HK-2 (cell line): Measurements from ENCODE around the gene EXOSC1.
"Not testable (repeated sequence)": the region's sequence is repeated elsewhere in the genome, so short reads cannot be mapped to it uniquely, and the experiment has no call there.

Experiments used
- DNase-seq: peaks from one replicate; pipeline ENCODE4 v3.0.0-alpha.2; 2018; ENCODE audit not compliant: unreplicated experiment

EXOSC1 gene

GRCh38 chr10:97459111-97459510 lies 13.3 kb upstream of the EXOSC1 start:
- no peak for DNase-seq

DNA sequence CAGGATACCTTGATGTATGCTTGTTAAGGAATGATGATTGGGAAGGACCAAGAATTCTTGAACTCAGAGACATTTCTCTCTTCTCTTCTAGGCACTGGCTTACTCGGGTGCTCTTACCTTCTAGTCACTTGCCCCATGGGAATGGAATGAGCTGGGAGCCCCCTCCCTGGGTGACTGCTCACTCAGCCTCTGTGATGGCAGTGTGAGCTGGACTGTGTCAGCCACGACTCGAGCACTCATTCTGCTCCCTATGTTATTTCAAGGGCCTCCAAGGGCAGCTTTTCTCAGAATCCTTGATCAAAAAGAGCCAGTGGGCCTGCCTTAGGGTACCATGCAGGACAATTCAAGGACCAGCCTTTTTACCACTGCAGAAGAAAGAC lies 10.9 kb upstream of the EXOSC1 start:
- DNase-seq, result no peak

DNA sequence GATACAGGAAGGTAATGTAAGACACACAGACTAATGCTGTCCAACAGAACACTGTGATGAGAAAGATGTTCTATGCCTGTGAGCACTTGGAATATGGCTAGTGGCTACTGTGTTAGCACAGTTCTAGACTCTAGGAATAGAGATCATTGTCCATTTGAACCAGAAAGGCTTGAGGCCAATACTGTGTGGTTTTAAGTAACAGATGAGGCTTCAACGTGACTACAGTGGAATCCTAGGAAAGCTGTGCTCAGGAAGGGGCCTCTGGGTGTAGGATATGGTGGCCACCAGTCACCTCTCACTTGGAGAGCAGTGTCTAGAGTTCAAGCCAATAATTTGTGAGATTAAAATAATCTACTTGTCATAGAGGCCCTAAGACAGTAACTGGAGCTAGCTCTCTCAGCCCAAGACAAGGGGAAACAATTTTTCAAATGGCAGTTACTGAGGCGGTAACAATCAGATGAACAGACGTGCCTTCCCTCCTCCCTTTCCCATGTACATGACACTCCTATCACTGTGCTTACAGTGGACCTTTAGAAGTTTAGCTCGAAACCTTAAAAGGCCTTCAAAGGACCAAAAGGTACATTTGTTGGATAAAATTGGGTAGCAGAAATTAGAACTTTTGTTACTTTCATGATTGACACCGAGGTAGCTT lies 10.4 kb upstream of the EXOSC1 start:
- DNase-seq, result no peak

- no peak for DNase-seq
Observed at GRCh38 chr10:97454330-97455036, 8.7 kb upstream of the EXOSC1 start.

DNA sequence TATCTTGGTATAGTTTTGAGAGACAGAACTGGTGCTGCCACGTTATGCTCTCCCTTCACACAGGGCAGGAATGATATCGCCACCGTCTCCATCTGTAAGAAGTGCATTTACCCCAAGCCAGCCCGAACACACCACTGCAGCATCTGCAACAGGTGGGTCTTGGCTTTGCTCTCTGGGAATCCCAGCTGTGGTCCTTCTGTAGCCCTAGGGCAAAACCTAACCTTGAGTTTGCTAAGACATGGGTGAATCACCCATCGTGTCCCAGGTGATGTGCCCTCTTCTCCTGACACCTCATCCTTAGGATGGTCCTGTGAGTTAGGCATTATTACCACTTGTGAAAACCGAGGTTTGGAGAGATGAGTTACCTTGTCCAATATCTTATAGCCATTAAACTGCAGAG lies 6.5 kb upstream of the EXOSC1 start:
- no peak for DNase-seq

DNA sequence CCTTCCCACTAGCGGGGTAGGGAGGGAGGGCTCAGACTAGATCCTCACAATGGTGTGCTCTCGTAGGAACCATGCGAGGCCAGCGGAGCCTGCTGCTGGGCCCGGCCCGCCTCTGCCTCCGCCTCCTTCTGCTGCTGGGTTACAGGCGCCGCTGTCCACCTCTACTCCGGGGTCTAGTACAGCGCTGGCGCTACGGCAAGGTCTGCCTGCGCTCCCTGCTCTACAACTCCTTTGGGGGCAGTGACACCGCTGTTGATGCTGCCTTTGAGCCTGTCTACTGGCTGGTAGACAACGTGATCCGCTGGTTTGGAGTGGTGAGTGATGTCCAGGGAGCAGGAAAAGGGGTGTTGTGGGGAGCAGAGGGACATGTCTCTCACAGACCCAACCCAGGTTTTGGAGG lies 5.8 kb upstream of the EXOSC1 start:
- DNase-seq, result no peak

GRCh38 chr10:97450828-97451227 lies 5.0 kb upstream of the EXOSC1 start:
- no peak for DNase-seq

GRCh38 chr10:97445357-97445721 lies 467 bp downstream of the EXOSC1 start:
- DNase-seq, result no peak

DNA sequence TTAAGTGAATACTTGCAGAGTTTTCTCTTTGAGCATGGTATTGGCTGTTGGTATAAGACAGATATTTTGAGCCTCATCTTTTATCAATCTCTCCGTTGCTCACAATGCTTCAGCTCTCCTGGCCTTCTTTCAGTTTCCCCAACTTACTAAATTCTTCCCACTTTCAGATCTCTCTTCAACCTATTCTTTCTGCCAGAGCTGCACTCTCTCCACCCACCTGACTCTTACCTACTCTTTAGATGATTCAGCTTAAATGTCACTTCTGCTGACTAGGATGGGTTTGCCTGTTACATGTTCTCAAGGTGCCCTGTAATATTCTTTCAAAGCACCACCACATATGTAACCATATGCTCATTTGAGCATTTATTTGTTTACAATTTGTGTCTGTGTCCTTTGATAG lies 1.6 kb downstream of the EXOSC1 start:
- DNase-seq, result no peak

DNA sequence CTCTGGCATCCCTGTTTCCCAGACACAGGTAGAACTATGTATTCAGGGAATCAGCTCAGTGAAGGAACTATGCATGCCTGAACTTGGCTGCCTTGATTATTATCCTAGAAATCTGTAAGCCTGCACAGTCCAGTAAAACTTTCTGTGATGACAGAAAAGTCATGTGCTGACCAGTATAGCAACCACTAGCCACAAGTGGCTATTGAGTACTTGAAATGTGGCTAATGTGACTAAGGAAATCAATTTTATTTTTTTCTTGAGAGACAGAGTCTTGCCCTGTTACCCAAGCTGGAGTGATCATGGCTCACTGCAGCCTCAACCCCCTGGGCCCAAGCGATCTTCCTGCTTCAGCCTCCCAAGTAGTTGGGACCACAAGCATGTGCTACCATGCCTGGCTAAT lies 3.5 kb downstream of the EXOSC1 start:
- peak; percentile 67 for DNase-seq

GRCh38 chr10:97435211-97435610 lies 10.6 kb downstream of the EXOSC1 start:
- DNase-seq, result no peak

- DNase-seq, result no peak
Observed at GRCh38 chr10:97434557-97434956, 11.2 kb downstream of the EXOSC1 start.

DNA sequence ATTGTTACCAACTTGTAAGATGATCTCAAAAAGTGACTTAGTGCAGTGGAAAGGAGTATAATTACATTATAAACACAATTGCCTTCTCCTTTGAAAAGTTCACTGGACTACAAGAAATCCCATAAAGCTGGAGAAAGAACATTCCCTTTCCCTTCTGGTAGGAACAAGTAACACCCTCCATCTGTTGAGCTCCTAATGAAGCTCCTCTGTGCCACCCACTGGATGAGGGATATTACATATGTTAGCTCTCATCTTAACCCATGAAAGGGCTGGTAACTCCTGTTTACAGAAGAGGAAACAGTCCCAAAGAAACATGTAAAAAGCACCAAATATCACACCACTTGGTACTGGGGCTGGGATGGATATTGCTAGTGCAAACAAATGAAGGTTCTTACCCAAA lies 11.8 kb downstream of the EXOSC1 start:
- no peak for DNase-seq

DNA sequence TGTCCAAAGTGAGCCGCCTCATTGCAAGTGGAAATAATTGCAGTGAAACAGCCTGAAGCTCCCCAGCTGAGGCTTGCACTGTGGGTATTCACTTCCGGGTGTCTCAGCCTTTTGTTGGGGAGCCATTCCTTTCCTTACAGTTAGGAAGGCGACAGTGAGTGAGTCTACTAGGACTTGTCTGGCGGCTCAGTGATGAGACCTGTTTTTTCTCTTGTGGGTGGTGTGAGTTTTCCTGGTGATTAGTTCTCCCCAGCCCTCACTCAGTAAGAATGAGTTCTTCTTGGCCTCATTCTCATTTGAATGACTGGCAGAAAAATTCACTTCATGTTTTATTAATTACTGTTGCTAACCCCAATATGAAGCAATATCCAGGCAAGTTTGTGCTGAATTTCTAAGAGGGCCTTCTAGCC lies 17.2 kb downstream of the EXOSC1 start:
- DNase-seq, result no peak

GRCh38 chr10:97427571-97428179 lies 18.1 kb downstream of the EXOSC1 start:
- DNase-seq, result peak; percentile 65

- no peak for DNase-seq
Observed at GRCh38 chr10:97426776-97427570, 18.8 kb downstream of the EXOSC1 start.

GRCh38 chr10:97425964-97426775 lies 19.6 kb downstream of the EXOSC1 start, which contains the start of gene PGAM1:
TSS of gene PGAM1 (plus strand) at chr10:97426191. CDS start at chr10:97426308, 117 bp downstream.
- DNase-seq, result peak; percentile 99

GRCh38 chr10:97423757-97424098 lies 22.1 kb downstream of the EXOSC1 start:
- not testable (repeated sequence) for DNase-seq

- no peak for DNase-seq
Observed at GRCh38 chr10:97416565-97416964, 29.2 kb downstream of the EXOSC1 start.

DNA sequence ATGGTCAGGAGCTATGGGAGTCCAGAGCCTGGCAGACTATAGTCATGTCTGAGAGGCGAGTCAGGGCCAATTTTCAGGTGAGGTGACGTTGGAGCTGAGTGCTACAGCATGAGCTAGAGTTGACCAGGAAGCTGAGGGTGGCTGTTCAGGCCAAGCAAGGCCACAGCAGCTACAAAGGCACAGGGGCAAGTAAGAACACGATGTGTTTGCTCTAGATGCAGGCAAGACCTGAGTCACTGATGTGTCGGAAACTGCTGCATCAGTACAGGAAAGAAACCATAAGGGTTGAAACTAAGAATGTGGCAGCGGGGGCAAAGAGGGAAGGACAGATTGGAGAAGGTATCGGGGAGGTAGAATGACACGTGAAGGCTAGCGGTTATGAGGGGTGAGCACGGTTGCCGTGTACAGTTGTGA lies 32.9 kb downstream of the EXOSC1 start:
- peak; percentile 77 for DNase-seq

- peak; percentile 77 for DNase-seq
Observed at GRCh38 chr10:97411406-97411805, 34.4 kb downstream of the EXOSC1 start.
